HFF-Myc (cell line): ENCODE results near the gene C5.

Source experiments
- DNase-seq: peaks from one replicate; pipeline ENCODE4 v3.0.0-alpha.2; 2011; ENCODE audit warnings: low read depth; ENCODE audit errors: extremely low read depth
- H3K4me3 ChIP-seq: replicated peaks from 2 replicates; pipeline ENCODE4 v1.5.1; 2011; ENCODE audit warnings: low read depth, mild to moderate bottlenecking, control low read depth, low read length
- TF ChIP-seq, protein P1 (sequence below): IDR thresholded peaks from 2 replicates; pipeline ENCODE4 v1.5.1; 2012; ENCODE audit warnings: mild to moderate bottlenecking, low read depth, low read length, control low read depth; ENCODE audit errors: missing control alignments

C5 gene

DNA sequence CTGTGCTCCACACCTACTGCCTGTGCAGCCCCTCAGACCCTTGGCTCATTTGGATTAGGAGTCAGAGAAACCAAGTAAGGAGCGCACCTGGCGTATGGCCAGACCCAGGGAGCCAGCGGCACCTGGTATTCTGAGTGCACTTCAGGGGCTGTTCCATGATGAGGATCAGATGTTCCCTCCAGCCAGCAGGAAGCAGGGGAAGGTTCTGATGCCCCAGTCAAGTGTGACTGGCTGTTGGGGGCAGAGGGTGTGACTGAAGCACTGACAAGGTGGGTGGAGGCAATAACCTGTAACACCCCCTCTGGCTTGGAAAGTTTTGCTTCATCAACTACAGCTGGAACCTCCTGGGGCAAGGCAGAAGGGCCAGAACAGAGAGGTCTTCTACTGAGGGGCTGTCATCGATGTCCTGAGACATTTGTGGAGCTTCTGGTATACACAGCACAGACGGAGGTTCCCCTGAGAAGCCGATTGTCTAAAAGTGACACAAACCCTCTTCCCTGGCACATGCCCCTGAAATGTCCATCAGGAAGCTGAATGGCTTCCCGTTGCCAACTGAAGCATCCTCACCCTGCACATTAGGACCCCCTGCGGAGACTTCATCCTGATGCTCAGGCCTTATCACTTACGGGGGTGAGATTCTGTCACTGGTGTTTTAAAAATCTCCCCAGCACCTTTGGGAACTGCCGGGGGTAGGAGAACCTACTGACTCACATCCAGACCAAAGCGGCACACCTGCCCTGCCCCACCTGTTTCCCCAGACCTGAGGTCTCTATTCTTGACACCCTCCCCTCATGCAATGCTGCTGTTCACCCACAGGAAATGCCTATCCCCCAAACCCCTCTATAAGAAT is 144.5 kb downstream of the C5 start:
- TF ChIP-seq, protein P1, sequence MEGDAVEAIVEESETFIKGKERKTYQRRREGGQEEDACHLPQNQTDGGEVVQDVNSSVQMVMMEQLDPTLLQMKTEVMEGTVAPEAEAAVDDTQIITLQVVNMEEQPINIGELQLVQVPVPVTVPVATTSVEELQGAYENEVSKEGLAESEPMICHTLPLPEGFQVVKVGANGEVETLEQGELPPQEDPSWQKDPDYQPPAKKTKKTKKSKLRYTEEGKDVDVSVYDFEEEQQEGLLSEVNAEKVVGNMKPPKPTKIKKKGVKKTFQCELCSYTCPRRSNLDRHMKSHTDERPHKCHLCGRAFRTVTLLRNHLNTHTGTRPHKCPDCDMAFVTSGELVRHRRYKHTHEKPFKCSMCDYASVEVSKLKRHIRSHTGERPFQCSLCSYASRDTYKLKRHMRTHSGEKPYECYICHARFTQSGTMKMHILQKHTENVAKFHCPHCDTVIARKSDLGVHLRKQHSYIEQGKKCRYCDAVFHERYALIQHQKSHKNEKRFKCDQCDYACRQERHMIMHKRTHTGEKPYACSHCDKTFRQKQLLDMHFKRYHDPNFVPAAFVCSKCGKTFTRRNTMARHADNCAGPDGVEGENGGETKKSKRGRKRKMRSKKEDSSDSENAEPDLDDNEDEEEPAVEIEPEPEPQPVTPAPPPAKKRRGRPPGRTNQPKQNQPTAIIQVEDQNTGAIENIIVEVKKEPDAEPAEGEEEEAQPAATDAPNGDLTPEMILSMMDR = no peak
- DNase-seq = no peak
- no peak overlapping the region for H3K4me3 ChIP-seq

DNA sequence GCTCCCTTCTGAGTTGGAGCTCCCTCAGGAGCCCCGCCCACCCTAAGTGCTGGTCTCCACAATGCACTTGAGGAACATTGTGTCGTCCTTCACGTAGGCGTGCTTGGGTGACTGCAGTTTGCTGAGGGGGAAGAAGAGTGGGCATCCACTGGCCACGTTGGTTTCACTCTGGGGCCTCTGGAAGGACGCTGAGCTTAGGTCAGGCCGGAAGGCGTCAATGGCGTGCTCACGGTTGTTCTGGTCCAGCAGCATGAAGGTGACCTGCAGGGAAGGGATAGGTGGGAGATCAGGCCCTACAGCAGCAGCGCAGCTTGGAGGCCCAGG is 145.1 kb downstream of the C5 start:
- TF ChIP-seq, protein P1 = no peak
- H3K4me3 ChIP-seq = no peak overlapping the region
- DNase-seq = no peak

DNA sequence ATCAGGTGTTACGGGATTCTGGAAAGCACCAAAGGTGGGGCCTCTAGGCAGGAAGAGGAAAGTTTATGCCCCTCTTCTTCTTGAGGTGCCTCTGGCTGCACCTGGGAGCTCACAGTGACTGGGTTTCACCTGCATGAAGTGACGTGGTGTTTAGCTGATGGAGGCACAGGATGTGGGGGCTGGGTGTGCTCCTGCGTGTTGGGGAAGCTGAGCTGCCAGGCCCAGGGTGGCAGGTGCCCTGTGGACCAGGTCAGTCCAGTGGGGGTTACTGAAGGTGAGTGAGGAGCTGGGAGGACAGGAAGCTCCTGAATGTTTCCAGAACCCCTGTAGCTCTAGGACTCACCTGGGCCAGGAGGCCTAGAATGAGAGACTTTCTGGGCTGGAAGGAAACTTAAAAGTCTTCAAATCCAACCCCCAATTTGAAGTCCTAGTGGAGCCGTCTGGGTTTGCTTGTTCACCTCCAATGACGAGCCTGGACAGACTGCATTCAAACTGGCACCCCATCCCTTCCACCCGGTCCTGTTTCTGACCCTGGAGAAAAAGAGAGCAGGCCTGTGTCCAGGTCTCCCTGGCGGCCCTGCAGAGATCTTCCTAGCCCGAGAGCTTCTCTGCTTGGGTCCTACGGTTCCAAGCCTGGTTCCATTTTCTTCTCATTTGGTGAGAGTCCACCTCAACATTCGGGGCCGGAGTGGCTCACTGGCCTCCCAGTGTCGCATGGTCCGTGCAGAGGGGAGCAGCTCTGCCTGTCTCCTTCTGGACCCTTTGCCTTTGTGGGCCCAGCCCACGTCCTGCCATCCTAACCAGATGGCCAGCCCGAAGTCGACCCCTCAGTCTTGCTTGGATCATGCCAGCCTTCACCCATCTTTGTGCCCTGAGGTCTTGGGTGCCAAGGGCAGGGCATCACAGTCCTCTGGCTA is 145.8 kb downstream of the C5 start:
- TF ChIP-seq, protein P1 = no peak
- no peak overlapping the region for H3K4me3 ChIP-seq
- DNase-seq = no peak

DNA sequence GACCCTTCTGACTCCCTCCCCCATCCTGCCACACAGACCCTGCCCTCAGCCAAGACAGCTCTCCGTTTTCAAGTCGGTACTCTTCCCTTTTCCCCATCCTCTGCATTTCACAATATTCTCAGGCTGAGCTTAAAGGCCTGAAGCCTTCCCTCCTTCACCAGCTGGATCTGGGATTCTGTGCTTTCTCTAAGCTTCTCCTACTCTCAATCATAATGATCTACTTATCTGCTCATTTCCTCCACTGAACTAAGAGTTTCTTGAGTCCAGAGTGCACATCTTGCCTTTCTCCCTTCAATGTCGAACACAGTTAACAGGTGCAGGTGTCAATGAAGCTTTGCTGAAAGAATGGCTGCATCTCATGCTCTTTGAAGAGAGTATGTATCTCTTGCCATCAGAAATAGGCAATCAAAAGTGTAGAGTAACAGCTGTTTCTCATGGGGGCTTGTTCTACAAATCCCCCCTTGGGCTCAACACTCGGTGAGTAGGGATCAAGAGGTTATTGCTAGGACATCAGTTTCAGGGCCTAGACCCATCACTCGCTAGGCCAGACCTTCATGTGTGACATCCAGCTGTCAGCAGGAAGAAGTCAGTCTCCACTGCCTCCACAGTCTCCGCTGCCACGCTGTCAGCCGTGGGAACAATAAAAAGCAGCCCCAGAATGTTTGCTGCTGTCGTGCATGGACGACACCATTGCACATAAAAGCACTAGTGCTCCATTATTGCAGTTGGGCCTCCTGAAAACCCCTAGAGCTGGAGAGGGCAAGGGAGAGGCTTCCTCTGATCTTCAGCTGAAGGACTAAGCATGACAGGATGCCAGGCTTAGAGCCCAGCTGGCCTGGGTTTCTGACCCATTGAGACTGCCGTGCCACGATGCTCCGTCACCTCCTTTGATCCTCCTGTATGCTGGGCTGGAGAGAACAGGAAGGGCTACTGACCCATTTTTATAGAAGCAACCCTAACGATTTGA is 147.2 kb downstream of the C5 start:
- no peak for DNase-seq
- TF ChIP-seq, protein P1 = no peak
- H3K4me3 ChIP-seq = no peak overlapping the region
